ENCODE measurements around the gene TMTC1.

GRCh38 chr12:29509503-29509902 lies 274.2 kb downstream of the TMTC1 start:
- TF ChIP-seq REST (IDR thresholded peaks at IDR 0.05; ENCODE audit: low read depth) (no peak), CREB1 (IDR thresholded peaks at IDR 0.05; ENCODE audit: low read depth) (no peak)
